Lower leg skin (tissue), 4 donors: ENCODE data around the gene TRAPPC5. TPM values are rescaled to one million over a fixed set of nuclear protein-coding genes. Genes with fewer than 3 reads are reported as not detected.

Experiments
- DNase-seq, 2 donors: peaks; one replicate each; pipeline ENCODE4 v3.0.0-alpha.2; 2019; ENCODE audit warnings: low spot score in 2 of 2
- H3K4me3 ChIP-seq: fragments of 200-600 bp; sonication (generic); 2 replicates; pipeline ENCODE4 v1.5.1; 2017; ENCODE audit warnings: mild to moderate bottlenecking, low read depth; ENCODE audit not compliant: poor library complexity, severe bottlenecking
- POLR2A ChIP-seq, 2 donors: fragments of 450-650 bp; IDR thresholded peaks; one replicate each; pipeline ENCODE4 v1.6.1; 2016 to 2017; ENCODE audit warnings: antibody characterized with exemption in 2 of 2, mild to moderate bottlenecking in 1 of 2, moderate library complexity in 1 of 2
- WGBS, 2 donors: methylation state at CpG; one replicate each; pipeline ENCODE4 v1.1.5; 2018; 5-methylcytosine and 5-hydroxymethylcytosine counted together
- intact Hi-C: fragments of 100-400 bp; cut with DNase I; formaldehyde crosslinking; loops from one replicate; pipeline ENCODE4 v1.15.0; 2023; ENCODE audit warnings: low total_unique reads
- total RNA-seq, 4 donors: library from RNA; depleted of rRNA; stranded (reverse); fragments of >200 nt; gene quantifications; one replicate each; pipeline ENCODE4 v1.1.0, GENCODE V29; 2016
- TF ChIP-seq, protein P1 (sequence below), 3 donors: fragments of 450-650 bp; IDR thresholded peaks; one replicate each; pipeline ENCODE4 v1.5.1; 2016; ENCODE audit warnings: antibody characterized with exemption in 3 of 3, mild to moderate bottlenecking in 3 of 3, moderate library complexity in 2 of 3

TRAPPC5 gene
- total RNA-seq, 4 donors from 2014 or later: 115 to 197 (median 143) TPM

DNA sequence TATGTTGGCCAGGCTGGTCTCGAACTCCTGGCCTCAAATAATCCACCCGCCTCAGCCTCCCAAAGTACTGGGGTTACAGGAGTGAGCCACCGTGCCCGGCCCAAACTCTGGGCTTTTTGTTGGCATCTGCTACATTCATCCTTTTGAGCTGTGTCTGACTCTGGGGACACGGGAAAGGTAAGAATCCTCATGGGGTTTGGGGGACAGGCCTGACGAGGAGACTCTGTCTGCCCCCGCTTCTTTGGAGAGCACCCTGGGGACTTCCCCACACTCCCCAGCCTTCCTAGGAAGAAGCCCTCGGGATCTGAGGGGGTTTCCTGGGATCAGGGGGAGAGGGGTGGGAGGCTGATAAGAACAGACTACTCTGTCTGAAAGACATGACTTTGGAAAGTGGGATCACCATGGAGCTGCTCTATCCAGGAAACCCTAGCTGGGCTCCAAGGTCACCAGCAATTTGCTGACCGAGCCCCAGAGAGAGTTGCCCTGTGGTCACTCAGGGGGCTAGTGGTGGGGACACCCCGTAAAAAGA lies 29.4 kb downstream of the TRAPPC5 start:
- H3K4me3 ChIP-seq: no peak overlapping the region
- WGBS, 2 donors: 72 to 73% methylated on average over 10 of the region's 10 CpGs
- DNase-seq: no peak
- TF ChIP-seq POLR2A (IDR thresholded peaks at IDR 0.05): no peak
- TF ChIP-seq, protein P1, sequence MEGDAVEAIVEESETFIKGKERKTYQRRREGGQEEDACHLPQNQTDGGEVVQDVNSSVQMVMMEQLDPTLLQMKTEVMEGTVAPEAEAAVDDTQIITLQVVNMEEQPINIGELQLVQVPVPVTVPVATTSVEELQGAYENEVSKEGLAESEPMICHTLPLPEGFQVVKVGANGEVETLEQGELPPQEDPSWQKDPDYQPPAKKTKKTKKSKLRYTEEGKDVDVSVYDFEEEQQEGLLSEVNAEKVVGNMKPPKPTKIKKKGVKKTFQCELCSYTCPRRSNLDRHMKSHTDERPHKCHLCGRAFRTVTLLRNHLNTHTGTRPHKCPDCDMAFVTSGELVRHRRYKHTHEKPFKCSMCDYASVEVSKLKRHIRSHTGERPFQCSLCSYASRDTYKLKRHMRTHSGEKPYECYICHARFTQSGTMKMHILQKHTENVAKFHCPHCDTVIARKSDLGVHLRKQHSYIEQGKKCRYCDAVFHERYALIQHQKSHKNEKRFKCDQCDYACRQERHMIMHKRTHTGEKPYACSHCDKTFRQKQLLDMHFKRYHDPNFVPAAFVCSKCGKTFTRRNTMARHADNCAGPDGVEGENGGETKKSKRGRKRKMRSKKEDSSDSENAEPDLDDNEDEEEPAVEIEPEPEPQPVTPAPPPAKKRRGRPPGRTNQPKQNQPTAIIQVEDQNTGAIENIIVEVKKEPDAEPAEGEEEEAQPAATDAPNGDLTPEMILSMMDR (IDR thresholded peaks at IDR 0.05): no peak
- intact Hi-C loops: no loop called here

DNA sequence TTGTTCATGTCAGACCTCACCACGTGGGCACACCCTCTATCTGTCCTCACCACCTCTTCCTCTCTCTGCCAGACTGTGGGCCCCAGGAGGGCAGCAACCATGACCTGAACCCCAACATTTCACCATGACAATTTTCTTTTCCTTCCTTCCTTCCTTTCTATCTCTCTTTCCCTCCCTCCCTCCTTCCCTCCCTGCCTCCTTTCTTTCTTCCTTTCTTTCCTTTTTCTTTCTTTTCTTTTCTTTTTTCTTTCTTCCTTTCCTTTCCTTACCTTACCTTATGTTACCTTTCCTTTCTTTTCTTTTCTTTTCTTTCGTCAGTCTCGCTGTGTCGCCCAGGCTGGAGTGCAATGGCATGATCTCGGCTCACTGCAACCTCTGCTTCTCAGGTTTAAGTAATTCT lies 30.0 kb downstream of the TRAPPC5 start:
- H3K4me3 ChIP-seq: no peak overlapping the region
- no peak for DNase-seq
- 79 to 80% methylated on average over 5 of the region's 5 CpGs for WGBS, 2 donors
- TF ChIP-seq POLR2A (IDR thresholded peaks at IDR 0.05): no peak
- TF ChIP-seq, protein P1 (IDR thresholded peaks at IDR 0.05): no peak
- intact Hi-C loops: no loop called here

DNA sequence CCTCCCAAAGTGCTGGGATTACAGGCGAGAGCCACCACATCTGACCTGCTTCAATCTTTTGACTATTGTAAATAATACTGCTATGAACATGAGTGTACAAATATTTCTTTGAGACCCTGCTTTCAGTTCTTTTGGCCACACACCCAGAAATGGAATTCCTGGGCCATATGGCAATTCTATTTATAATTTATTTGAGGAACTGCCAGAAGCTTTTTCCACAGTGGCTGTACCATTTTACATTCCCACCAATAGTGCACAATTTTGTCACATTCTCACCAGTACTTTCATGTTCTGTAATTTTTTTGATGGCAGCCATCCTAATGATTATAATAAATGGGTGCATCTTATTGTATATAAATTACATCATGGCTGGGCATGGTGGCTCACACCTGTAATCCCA lies 35.0 kb downstream of the TRAPPC5 start:
- TF ChIP-seq, protein P1 (IDR thresholded peaks at IDR 0.05): no peak
- TF ChIP-seq POLR2A (IDR thresholded peaks at IDR 0.05): no peak
- DNase-seq: no peak
- H3K4me3 ChIP-seq: no peak overlapping the region
- WGBS, 2 donors: 79 to 91% methylated on average over 1 of the region's 1 CpG
- intact Hi-C loops: no loop called here

DNA sequence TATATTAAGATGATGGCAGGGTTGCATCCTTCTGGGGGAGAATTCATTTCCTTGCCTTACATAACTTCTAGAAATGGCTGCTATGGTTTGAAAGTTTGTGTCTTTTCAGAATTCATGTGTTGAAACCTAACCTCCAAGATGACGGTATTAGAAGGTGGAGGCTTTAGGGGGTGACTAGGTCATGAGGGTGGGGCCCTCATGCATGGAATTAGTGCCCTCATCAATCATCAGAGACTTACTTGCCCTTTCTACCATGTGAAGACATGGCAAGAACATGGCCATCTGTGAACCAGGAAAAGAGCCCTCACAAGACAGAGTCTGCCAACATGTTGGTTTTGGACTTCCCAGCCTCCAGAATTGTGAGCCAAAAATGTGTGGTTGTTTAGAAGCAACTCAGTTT lies 36.1 kb downstream of the TRAPPC5 start:
- DNase-seq: no peak
- intact Hi-C loops: no loop called here
- no peak for TF ChIP-seq POLR2A (IDR thresholded peaks at IDR 0.05)
- TF ChIP-seq, protein P1 (IDR thresholded peaks at IDR 0.05): no peak
- H3K4me3 ChIP-seq: no peak overlapping the region
- 85 to 95% methylated on average over 1 of the region's 1 CpG for WGBS, 2 donors

DNA sequence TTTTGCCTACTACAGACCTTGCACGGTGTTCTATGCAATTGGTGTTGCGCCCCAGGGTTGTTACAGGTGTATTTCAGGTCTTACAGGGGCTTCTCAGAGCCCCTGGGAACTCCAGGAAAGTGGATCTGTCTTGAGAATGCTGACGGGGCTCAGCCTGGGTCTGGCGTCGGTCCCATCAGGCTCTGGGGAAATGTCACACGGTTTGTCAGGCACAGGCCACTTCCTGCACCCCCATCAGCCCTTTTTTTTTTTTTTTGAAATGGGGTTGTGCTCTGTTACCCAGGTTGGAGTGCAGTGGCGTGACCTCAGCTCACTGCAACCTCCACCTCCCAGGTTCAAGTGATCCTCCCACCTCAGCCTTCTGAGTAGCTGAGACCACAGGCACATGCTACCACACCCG lies 38.0 kb downstream of the TRAPPC5 start:
- DNase-seq: no peak
- intact Hi-C loops: no loop called here
- no peak overlapping the region for H3K4me3 ChIP-seq
- 46 to 58% methylated on average over 8 of the region's 8 CpGs for WGBS, 2 donors
- TF ChIP-seq POLR2A (IDR thresholded peaks at IDR 0.05): no peak
- TF ChIP-seq, protein P1 (IDR thresholded peaks at IDR 0.05): no peak

DNA sequence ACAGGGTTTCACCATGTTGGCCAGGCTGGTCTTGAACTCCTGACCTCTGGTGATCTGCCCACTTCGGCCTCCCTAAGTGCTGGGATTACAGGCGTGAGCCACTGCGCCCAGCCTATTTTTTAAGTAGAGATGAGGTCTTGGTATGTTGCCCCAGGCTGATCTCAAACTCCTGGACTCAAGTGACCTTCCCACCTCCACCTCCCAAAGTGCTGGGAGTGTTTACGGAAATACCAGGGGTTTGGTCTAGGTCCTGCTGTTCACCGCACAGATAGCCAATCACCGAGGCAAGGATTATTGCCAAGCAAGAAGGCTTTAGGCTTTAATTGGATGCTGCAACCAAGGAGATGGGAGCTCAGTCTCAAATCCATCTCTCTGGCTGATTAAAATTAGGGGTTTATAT lies 39.7 kb downstream of the TRAPPC5 start:
- DNase-seq: no peak
- TF ChIP-seq, protein P1 (IDR thresholded peaks at IDR 0.05): no peak
- TF ChIP-seq POLR2A (IDR thresholded peaks at IDR 0.05): no peak
- no peak overlapping the region for H3K4me3 ChIP-seq
- WGBS, 2 donors: 56 to 74% methylated on average over 3 to 6 of the region's 6 CpGs
- intact Hi-C loops: no loop called here
